NCI-H2029 (cell line): Measurements from ENCODE around the gene DENND1A.
"Not testable (repeated sequence)": the region's sequence is repeated elsewhere in the genome, so short reads cannot be mapped to it uniquely, and the experiment has no call there.

Experiments
- DNase-seq: peaks from one replicate; lab custom pipeline; 2025; lab: John Stamatoyannopoulos, UW

Gene DENND1A

DNA sequence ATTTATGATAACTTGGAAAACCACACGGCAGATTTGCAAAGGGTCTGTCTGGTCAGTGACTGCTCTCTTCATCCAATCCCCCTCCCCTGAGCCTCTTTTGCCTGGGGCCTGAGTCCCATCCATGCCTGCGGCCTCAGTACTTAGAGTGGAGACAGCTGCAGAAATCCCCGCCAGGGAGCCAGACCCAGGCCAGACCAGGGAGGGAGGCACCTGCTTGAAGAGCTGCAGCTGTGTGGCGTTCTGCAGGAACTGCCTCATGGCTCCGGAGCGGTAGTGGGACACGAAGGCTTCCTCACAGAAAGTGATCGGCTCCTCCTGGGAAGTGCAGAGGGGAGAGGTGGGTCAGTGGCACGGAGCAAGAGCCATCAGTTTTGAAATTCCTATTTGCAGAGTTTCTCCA lies 472.3 kb downstream of the DENND1A start:
- DNase-seq = no peak

DNA sequence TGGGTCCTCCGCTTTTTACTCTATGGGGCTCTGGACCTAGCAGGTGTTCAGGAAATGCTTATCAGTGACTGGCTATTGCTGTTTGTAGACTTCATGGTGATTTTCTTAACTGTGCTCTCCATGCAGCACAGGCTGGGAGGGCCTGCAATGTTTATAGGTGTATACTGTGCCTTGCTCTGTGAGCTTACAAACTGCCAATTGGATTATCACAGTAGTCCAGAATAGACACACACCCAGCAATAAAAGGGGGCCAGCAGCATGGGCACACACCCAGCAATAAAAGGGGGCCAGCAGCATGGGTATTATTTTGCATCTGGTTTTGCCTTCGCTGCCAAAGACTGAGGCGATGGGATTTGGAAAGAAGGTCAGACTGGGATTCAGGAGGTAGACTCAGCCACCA lies 473.9 kb downstream of the DENND1A start:
- DNase-seq = no peak

- no peak for DNase-seq
Measured at GRCh38 chr9:123455187-123455586, 474.7 kb downstream of the DENND1A start.

- DNase-seq = no peak
Measured at GRCh38 chr9:123454361-123454760, 475.6 kb downstream of the DENND1A start.

DNA sequence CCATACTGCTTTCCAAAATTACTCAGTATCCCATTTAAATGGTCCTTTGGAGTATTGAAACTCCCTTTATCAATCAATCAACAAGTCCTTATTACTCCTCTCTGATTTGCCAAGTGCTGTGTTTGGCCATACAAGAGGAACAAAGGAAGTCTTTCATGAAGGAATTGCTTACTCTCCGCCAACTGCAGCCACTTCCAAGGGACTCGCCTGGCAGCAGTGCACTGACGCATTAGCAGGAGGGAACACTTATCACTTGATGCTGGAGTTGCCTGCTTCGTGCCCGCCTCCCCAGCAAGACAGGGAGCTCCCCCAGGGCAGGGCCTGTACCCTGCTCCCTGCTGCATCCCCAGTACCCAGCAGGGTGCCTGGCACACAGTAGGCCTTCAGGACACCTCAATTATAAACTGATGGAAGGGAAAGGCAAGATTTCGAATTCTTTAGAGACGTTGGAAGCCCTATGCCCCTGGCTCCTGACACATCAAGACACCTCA lies 476.1 kb downstream of the DENND1A start:
- DNase-seq = no peak

DNA sequence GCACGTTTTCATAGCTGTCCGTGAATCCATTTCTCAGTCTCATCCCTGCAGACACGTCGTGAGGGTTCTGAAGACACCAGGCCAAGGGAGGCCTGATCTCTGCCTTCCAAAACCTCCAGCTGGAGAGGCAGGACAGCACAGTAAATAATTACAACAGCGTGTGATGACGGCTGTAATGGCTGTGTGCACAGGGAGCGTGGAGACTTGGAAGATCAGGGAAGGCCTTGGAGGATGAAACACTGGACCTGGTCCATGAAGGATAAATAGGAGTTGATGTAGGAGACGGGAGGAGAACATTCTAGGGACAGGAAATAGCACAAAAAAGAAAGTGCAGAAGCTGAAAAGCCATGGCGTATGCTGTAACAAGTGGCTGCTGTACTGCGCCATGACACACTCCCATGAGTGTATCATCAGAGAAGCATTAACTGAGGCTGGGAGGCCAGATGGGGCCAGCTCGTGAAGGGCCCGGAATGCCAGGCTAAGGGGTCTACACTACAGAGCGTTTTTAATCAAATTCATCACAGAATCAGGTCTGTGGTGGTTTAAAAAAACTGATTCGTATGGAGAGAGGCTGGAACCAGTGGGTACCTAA lies 476.8 kb downstream of the DENND1A start:
- no peak for DNase-seq

GRCh38 chr9:123450996-123451395 lies 478.9 kb downstream of the DENND1A start:
- DNase-seq = no peak

DNA sequence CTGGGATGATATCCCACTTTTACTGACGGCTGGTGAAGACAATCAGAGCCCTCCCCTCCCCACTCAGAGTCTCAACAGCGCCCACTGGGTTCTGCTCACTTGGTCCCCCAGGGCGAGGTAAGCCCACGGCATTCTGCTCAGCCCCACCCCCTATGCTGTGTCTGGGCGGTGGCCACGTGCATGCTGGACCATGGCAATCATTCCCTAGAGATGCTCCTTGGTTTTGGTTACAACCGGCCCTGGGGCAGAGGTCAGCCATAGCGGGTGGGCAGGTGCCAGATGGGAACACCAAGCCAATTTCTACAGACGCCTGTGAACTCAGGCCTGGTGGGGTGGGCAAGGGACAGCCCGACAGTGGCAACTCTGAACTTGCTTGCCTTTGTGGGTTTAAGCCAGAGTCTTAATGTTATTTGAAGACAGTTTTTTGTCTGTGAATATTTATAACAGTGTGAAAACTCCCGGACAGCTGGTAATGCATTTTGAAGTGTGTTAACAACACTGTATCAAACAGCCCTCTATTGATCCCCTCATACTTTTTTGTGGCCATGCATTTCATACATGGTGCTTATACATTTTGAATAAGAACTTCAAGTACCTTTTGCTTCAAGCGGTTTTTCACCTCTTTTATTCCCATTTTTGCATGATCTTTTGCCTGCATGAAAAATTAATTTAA lies 479.7 kb downstream of the DENND1A start:
- DNase-seq = no peak

- no peak for DNase-seq
Measured at GRCh38 chr9:123447934-123448646, 481.8 kb downstream of the DENND1A start.

- DNase-seq = no peak
Measured at GRCh38 chr9:123445981-123446610, 483.8 kb downstream of the DENND1A start.

DNA sequence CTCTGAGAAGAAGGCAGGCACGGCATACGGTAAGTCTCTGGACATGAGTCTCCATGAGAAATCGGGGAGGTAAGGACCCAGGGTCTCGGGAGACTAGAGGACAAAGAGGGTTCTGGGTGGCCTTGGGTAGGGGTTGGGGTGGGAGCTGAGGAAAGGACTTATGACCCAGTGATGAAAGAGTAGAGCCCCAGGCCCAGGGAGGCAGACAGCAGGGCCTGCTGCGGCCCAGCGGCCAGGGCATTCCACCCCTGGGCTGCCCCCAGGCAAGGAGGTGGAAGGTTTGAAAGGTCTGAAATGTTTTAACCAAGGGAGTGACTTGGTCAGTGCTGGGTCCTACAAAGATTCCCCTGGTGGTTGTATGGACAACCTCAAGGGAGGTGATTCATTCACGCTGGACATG lies 484.8 kb downstream of the DENND1A start:
- DNase-seq = no peak

GRCh38 chr9:123441769-123442168 lies 488.2 kb downstream of the DENND1A start:
- no peak for DNase-seq

DNA sequence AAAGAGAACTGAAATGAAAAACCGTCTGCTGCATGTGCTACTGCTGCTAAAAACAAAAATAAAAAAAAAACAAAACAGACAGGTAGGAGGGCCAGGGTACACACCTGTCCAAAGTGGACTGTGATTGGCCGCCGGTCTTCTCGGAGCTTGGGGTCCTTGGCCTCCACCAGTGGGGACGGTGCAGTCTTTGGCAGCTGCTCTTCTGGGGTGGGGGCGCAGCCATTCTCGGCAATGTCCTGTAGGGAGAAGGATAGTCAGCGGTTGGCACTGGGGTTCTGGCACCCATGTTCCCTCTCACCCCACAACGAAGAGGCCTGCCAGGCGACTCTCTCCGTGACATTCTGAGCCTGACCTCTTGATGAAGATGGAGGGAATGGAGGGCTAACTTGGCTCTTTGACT lies 489.7 kb downstream of the DENND1A start:
- no peak for DNase-seq

DNA sequence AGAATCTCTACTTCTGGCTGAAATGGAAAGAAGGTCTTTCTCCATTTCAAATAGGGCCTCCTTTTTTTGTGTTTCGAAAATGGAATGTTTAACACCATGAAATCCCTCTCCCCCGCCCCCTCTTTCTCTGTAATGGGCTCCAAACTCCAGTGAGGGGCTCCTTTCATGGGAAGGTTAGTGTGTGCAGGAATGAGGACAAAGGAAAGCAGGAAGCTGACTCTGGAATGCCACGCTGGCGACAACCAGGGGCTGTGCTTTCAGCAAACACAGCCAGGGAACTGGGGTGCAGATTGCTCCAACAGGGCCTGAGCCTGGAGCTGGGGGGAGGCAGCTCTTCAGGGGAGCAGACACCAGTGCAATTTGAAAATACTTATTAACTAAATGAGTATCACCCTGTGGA lies 491.1 kb downstream of the DENND1A start:
- no peak for DNase-seq

GRCh38 chr9:123438321-123438720 lies 491.6 kb downstream of the DENND1A start:
- no peak for DNase-seq

DNA sequence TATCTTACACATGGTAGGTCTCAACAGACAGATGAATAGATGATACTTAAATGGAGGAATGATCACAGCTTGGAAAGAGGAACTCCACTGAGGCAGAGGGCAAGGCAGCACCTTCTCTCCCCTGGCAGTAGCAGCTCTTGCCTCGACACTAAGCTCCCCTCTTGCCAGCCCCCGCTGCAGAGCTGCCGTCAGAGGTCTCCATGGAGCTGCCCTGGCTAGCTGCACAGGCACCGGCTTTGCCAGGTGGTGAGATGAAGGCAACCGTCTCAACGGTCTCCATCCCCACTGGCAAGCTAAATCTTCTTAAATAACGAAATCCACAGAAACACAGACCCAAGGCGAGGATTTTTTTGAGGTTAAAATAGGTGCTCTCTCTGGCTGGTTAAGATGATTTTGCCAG lies 492.7 kb downstream of the DENND1A start:
- DNase-seq = no peak

DNA sequence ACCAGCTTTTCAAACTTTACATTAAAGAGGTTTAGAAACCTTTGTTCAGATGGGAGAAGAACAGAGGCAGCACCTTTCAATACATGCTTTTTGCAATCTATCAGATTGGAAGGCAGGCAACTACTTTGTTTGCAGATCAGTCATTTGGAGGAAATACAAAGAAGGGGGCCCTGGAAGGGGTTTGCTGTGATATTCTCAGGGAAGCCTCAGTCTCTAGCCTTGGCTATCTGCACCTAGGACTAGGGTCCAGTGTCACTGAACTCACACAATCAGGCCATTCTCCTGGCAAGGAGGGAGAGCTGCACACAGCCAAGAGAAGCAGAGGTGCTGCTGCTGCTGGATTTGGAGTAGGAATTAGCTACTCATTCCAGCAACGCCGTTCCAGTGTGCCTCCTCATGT lies 494.5 kb downstream of the DENND1A start:
- no peak for DNase-seq

DNA sequence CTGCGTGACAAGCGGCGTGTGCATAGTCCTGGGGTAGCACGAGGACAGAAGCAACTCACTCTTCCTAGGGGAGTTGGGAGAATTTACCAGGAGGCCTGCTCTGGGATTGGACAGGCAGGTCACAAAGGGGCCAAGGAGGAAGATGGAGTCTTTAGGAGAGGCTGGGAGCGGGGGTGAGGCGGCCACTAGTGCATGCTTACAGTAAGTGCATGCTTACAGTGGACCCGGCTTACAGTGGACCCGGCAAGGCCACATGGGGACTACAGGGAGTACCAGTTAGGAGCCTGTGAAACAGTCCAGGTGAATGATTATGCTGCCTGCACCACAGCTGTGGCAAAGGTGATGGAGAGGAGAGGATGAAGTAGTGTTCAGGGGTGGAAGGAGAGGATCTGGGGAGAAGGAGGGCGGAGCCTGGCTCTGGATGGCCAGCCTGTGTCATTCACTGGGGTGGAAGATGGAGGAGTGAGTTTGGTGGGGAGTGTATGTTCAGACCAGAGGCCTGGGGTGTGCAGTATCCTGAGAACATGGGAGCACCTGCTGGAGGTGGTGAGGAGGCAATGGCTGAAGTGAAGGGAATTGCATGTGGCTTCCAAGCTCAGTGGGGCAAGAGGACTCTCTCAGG lies 495.2 kb downstream of the DENND1A start:
- DNase-seq = no peak

DNA sequence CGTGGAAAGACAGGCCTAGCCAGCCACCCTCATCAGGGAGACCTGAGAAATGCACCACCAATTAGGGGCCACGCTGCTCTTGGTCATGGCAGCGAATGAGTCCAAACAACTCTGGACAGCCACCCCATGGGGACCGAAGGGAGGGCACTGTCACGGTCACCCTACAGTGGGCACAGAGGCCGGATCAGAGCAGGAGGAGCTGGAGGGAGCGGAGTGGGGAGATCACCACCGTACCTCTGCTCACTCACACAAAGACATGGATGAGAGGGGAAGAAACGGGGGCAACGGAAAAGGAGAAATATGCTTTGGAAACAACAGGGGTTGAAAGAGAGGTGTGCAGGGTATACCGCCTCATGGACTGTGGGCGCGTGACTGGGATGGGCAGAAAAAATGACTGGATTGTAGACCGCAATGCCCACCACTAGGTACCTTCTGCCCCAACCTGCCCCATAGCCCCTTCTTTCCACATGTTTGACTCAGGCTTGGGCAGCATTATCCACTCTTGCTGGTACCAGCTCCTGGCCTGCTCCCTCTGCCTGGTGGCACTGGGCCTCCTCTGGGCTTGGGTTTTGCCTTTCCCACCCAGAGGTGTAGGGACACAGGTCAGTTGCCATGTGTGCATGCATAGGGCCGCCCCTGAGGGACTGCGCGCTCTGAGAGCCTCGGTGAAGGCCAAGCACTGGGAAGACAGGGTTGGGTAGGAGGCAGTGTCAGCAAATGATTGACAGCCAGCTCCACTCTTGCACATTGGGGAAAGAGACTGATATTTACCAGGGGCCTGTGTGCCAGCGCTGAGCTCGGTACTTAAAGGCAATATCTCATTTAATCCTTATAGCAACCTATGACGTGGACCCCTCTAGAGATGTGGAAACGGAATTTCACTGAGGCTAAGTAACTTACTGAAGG lies 497.3 kb downstream of the DENND1A start:
- no peak for DNase-seq

DNA sequence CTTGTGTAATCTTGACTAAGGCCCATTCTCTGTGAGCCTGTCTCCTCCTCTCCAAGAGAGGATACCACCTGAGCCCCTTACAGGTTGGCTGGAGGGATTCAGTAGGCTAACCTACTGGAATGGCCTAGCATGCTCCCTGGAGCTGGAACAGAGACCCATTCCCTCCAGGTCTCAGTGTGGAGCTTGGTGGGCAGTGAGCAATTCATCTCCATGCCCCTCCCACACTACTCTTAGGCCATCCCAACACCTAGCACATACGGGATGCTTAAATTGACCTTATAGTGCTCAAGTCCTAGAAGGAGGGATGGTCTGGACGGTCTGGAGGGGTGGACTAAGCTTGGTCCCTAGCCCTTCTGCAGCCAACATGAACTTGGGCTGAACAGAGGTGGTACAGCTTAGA lies 498.3 kb downstream of the DENND1A start:
- no peak for DNase-seq

- DNase-seq = not testable (repeated sequence)
Measured at GRCh38 chr9:123428450-123428849, 501.5 kb downstream of the DENND1A start.
